Pancreas (tissue), 10 donors: Measurements from ENCODE around the gene SLC24A4. TPM values are rescaled to one million over a fixed set of nuclear protein-coding genes. Genes with fewer than 3 reads are reported as not detected.

Experiments used
- ATAC-seq, 4 donors: fragments of 200-7000 bp; cut with Tn5 transposase; one replicate each; pipeline versions ENCODE4 v1.8.0 to v1.9.1; 2020; ENCODE audit warnings: mild to moderate bottlenecking in 4 of 4, moderate library complexity in 4 of 4
- DNase-seq, 6 donors: peaks; one replicate each; pipeline ENCODE4 v3.0.0-alpha.2; 2020
- FAIRE-seq: peaks from 2 replicates; lab custom pipeline; 2012; peaks lifted over from hg19 to GRCh38; lab: Jason Lieb, UNC
- H3K27ac ChIP-seq, 4 donors: fragments of 200-600 bp; sonication (generic); 1 replicate in 3 of 4; 2 replicates in 1 of 4; pipeline versions ENCODE4 v1.5.0 to v1.8.0; 2020
- H3K27me3 ChIP-seq, 4 donors: fragments of 200-600 bp; one replicate each; pipeline ENCODE4 v1.8.0; 2021
- H3K36me3 ChIP-seq, 3 donors: fragments of 200-600 bp; sonication (generic) in 1 of 3; one replicate each; pipeline versions ENCODE4 v1.5.0 to v1.8.0; 2020 to 2021
- H3K4me1 ChIP-seq, 3 donors: fragments of 200-600 bp; one replicate each; pipeline ENCODE4 v1.8.0; 2021
- H3K4me3 ChIP-seq, 4 donors: fragments of 200-600 bp; sonication (generic) in 2 of 4; one replicate each; pipeline versions ENCODE4 v1.5.0 to v1.8.0; 2020 to 2021
- H3K9me3 ChIP-seq, 4 donors: fragments of 200-600 bp; one replicate each; pipeline ENCODE4 v1.8.0; 2021
- CTCF ChIP-seq, 4 donors: fragments of 200-600 bp; sonication (generic) in 3 of 4; IDR thresholded peaks; one replicate each; pipeline versions ENCODE4 v1.5.0 to v1.8.0; 2021; ENCODE audit warnings: antibody characterized with exemption in 4 of 4
- WGBS, 2 donors: extraction: QIAGEN DNeasy Blood & Tissue Kit; methylation state at CpG; one replicate each; pipeline ENCODE4 v1.1.7; 2013; 5-methylcytosine and 5-hydroxymethylcytosine counted together
- intact Hi-C, 3 donors: fragments of 100-400 bp; cut with DNase I; formaldehyde crosslinking; loops; one replicate each; pipeline versions ENCODE4 v1.11.1 to v1.14.2; 2022
- polyA plus RNA-seq, 2 donors: library from polyadenylated mRNA; stranded (reverse); fragments of 200-250 nt; gene quantifications; one replicate each; pipeline ENCODE4 v1.2.3, GENCODE V29; 2013
- total RNA-seq, 6 donors: library from RNA; stranded (reverse); fragmentation: NEBNext Ultra II Directional in 4 of 6; extraction: Animal tissue kit (Norgen Biotek cat#: 25700) in 4 of 6; gene quantifications; one replicate each; pipeline versions ENCODE4 v1.2.1 to v1.2.4, GENCODE V29; 2021 to 2023
- donor health status: healthy with polysubstance abuse.
- donor health status: DM: no; HTN: no; CAD: no; lungs with moderate emphysema.
- donor health status: DM: no; HTN: no; CAD: no.
- donor health status: control.
- donor health status: control.
- donor health status: Bipolar disorder and iron deficiency.
- donor health status: DM: yes; HTN: yes; CAD: no.
- donor health status: DM: no; HTN: no; CAD: no.
- donor health status: DM: no; HTN: no; CAD: no.
- donor health status: DM: yes; HTN: yes; CAD: no.

Gene SLC24A4
- total and polyA plus RNA-seq, 8 donors: 0.04 to 0.14 (median 0.07) TPM

GRCh38 chr14:92473969-92474535 lies 151.1 kb downstream of the SLC24A4 start:
- H3K27ac ChIP-seq: no peak overlapping the region
- WGBS, 2 donors: 75 to 88% methylated on average over 3 of the region's 3 CpGs
- intact Hi-C loops: no loop called here
- FAIRE-seq: no peak
- ATAC-seq: no peak
- H3K36me3 ChIP-seq: no peaks in the 10 kb centered on the region
- H3K4me3 ChIP-seq: no peak overlapping the region
- DNase-seq: no peak
- TF ChIP-seq CTCF (IDR thresholded peaks at IDR 0.05): no peak
- no peaks in the 10 kb centered on the region for H3K9me3 ChIP-seq
- no peaks in the 10 kb centered on the region for H3K4me1 ChIP-seq
- no peaks in the 10 kb centered on the region for H3K27me3 ChIP-seq

GRCh38 chr14:92475037-92475436 lies 152.1 kb downstream of the SLC24A4 start:
- H3K36me3 ChIP-seq: no peaks in the 10 kb centered on the region
- no peak overlapping the region for H3K27ac ChIP-seq
- no peak for FAIRE-seq
- H3K4me3 ChIP-seq: no peak overlapping the region
- H3K27me3 ChIP-seq: no peaks in the 10 kb centered on the region
- DNase-seq: no peak
- ATAC-seq: no peak
- TF ChIP-seq CTCF (IDR thresholded peaks at IDR 0.05): no peak
- H3K4me1 ChIP-seq: no peaks in the 10 kb centered on the region
- 79 to 88% methylated on average over 1 of the region's 1 CpG for WGBS, 2 donors
- intact Hi-C loops: no loop called here
- H3K9me3 ChIP-seq: no peaks in the 10 kb centered on the region

- FAIRE-seq (no peak), DNase-seq (no peak), ATAC-seq (peak in 2 of 4 donors; percentile 47 to 66)
- no peak for TF ChIP-seq CTCF (IDR thresholded peaks at IDR 0.05)
- Histone ChIP-seq H3K4me1 (no peaks in the 10 kb centered on the region), H3K27ac (no peak overlapping the region), H3K27me3 (no peaks in the 10 kb centered on the region), H3K9me3 (no peaks in the 10 kb centered on the region), H3K4me3 (no peak overlapping the region), H3K36me3 (no peaks in the 10 kb centered on the region)
- intact Hi-C loops: no loop called here
- 53 to 60% methylated on average over 14 of the region's 14 CpGs for WGBS, 2 donors
These were observed 152.7 kb downstream of the SLC24A4 start for GRCh38 chr14:92475451-92476187.

- H3K27me3 ChIP-seq: no peaks in the 10 kb centered on the region
- no peak for TF ChIP-seq CTCF (IDR thresholded peaks at IDR 0.05)
- DNase-seq: no peak
- no peaks in the 10 kb centered on the region for H3K36me3 ChIP-seq
- H3K4me3 ChIP-seq: no peak overlapping the region
- H3K27ac ChIP-seq: no peak overlapping the region
- intact Hi-C loops: no loop called here
- no peaks in the 10 kb centered on the region for H3K9me3 ChIP-seq
- no peak for ATAC-seq
- 37 to 55% methylated on average over 3 of the region's 3 CpGs for WGBS, 2 donors
- no peak for FAIRE-seq
- H3K4me1 ChIP-seq: no peaks in the 10 kb centered on the region
These were observed 157.9 kb downstream of the SLC24A4 start for GRCh38 chr14:92480856-92481255.

- H3K27ac ChIP-seq: no peak overlapping the region
- intact Hi-C loops: no loop called here
- no peaks in the 10 kb centered on the region for H3K27me3 ChIP-seq
- DNase-seq (no peak), FAIRE-seq (no peak), ATAC-seq (peak in 1 of 4 donors; percentile 16)
- WGBS, 2 donors: 28 to 36% methylated on average over 1 of the region's 1 CpG
- no peaks in the 10 kb centered on the region for H3K4me1 ChIP-seq
- TF ChIP-seq CTCF (IDR thresholded peaks at IDR 0.05): no peak
- no peaks in the 10 kb centered on the region for H3K36me3 ChIP-seq
- no peaks in the 10 kb centered on the region for H3K9me3 ChIP-seq
- H3K4me3 ChIP-seq: no peak overlapping the region
These were observed 158.4 kb downstream of the SLC24A4 start for GRCh38 chr14:92481386-92481785.
